Keratinocyte (primary cell): ENCODE results near the gene ZNF518A. TPM values are rescaled to one million over a fixed set of nuclear protein-coding genes. Genes with fewer than 3 reads are reported as not detected.
A peak's percentile ranks its signal among the peaks of the same experiment; 100 is the strongest.

Source experiments
- DNase-seq: peaks from one replicate; pipeline ENCODE4 v3.0.0-alpha.2; 2011; ENCODE audit warnings: low read depth, missing footprints, low spot score
- FAIRE-seq: peaks from 2 replicates; lab custom pipeline; 2011; peaks lifted over from hg19 to GRCh38; lab: Jason Lieb, UNC
- H2AFZ ChIP-seq: 2 replicates; pipeline ENCODE4 v1.6.0; 2012; ENCODE audit warnings: low read length, control low read depth, inconsistent platforms; ENCODE audit not compliant: control insufficient read depth
- H3K27ac ChIP-seq: 2 replicates; pipeline ENCODE4 v1.5.1; 2011; ENCODE audit warnings: low read length; ENCODE audit not compliant: control insufficient read depth, insufficient read depth
- H3K27me3 ChIP-seq: 3 replicates; pipeline ENCODE4 v1.6.0; 2011; ENCODE audit warnings: low read length; ENCODE audit not compliant: control insufficient read depth, insufficient read depth; ENCODE audit errors: extremely low read depth
- H3K36me3 ChIP-seq, 2 experiments: 2 replicates in 1 of 2; 3 replicates in 1 of 2; pipeline ENCODE4 v1.5.1; 2011; ENCODE audit warnings: low read length in 2 of 2, mild to moderate bottlenecking in 1 of 2; ENCODE audit not compliant: control insufficient read depth in 2 of 2, insufficient read depth in 2 of 2; ENCODE audit errors: extremely low read depth in 1 of 2
- H3K4me1 ChIP-seq: 3 replicates; pipeline ENCODE4 v1.5.1; 2011; ENCODE audit warnings: low read length; ENCODE audit not compliant: control insufficient read depth, insufficient read depth; ENCODE audit errors: extremely low read depth
- H3K4me2 ChIP-seq: 3 replicates; pipeline ENCODE4 v1.6.0; 2011; ENCODE audit warnings: low read depth, low read length; ENCODE audit not compliant: control insufficient read depth, insufficient read depth; ENCODE audit errors: extremely low read depth
- H3K4me3 ChIP-seq, 3 experiments: fragments of 200-600 bp in 1 of 3; sonication (generic) in 1 of 3; 2 replicates in 2 of 3; 3 replicates in 1 of 3; pipeline ENCODE4 v1.5.1; 2011 to 2016; ENCODE audit warnings: low read length in 3 of 3, mild to moderate bottlenecking in 3 of 3, control low read depth in 2 of 3, inconsistent platforms in 1 of 3, low read depth in 1 of 3, mixed read lengths in 1 of 3, mixed run types in 1 of 3, moderate library complexity in 1 of 3; ENCODE audit not compliant: control insufficient read depth in 2 of 3, insufficient read depth in 2 of 3; ENCODE audit errors: extremely low read depth in 1 of 3
- H3K79me2 ChIP-seq: 2 replicates; pipeline ENCODE4 v1.6.0; 2012; ENCODE audit warnings: low read length; ENCODE audit not compliant: control insufficient read depth, insufficient read depth
- H3K9ac ChIP-seq: 3 replicates; pipeline ENCODE4 v1.6.0; 2011; ENCODE audit warnings: low read length; ENCODE audit not compliant: control insufficient read depth, insufficient read depth; ENCODE audit errors: extremely low read depth
- H3K9me1 ChIP-seq: 3 replicates; pipeline ENCODE4 v1.6.0; 2011; ENCODE audit warnings: low read length; ENCODE audit not compliant: control insufficient read depth, insufficient read depth; ENCODE audit errors: extremely low read depth
- H3K9me3 ChIP-seq: 2 replicates; pipeline ENCODE4 v1.5.1; 2012; ENCODE audit warnings: low read depth, low read length; ENCODE audit not compliant: control insufficient read depth
- H4K20me1 ChIP-seq: 3 replicates; pipeline ENCODE4 v1.6.0; 2011; ENCODE audit warnings: low read length; ENCODE audit not compliant: control insufficient read depth, insufficient read depth; ENCODE audit errors: extremely low read depth
- CTCF ChIP-seq, 3 experiments: IDR thresholded peaks in 1 of 3; conservative IDR thresholded peaks in 1 of 3; optimal IDR thresholded peaks in 1 of 3; 2 replicates in 2 of 3; 3 replicates in 1 of 3; pipeline versions ENCODE3 to v1.5.1; 2011; ENCODE audit warnings: low read length in 3 of 3, mild to moderate bottlenecking in 3 of 3, moderate library complexity in 2 of 3, control low read depth in 1 of 3, inconsistent platforms in 1 of 3; ENCODE audit not compliant: insufficient read depth in 2 of 3; ENCODE audit errors: extremely low read depth in 1 of 3
- EZH2 ChIP-seq: IDR thresholded peaks from one replicate; pipeline ENCODE4 v1.6.1; 2012; ENCODE audit warnings: inconsistent platforms, mild to moderate bottlenecking, low read length, moderate library complexity
- dilution Hi-C: fragments of 300-500 bp; cut with MboI; formaldehyde crosslinking; loops from one replicate; pipeline ENCODE4 v1.7.0; 2020; ENCODE audit warnings: low sequenced_read_pairs; ENCODE audit not compliant: extremely low pct_ligation_motif_present
- polyA plus RNA-seq, 5 experiments: library from polyadenylated mRNA; depleted of rRNA in 3 of 5; stranded (reverse) in 3 of 5; stranded (forward) in 1 of 5; unstranded in 1 of 5; fragments of >200 nt; gene quantifications; 1 replicate in 1 of 5; 2 replicates in 3 of 5; 3 replicates in 1 of 5; pipeline versions ENCODE4 v1.2.1 to v1.2.3, GENCODE V29; 2011 to 2012; ENCODE audit warnings: missing spikeins in 2 of 5, low read depth in 1 of 5, low replicate concordance in 1 of 5

ZNF518A gene
- polyA plus RNA-seq, 1 donor (not counting 4 experiments of a cell fraction or from before 2014, with no cell fraction given), result 10.0 TPM

GRCh38 chr10:96130326-96130995, 364 bp downstream of the ZNF518A start:
- Histone ChIP-seq H3K27ac (peak overlapping the region; percentile 98), H3K27me3 (no peaks in the 10 kb centered on the region), H4K20me1 (no peaks in the 10 kb centered on the region), H3K9me3 (no peaks in the 10 kb centered on the region), H3K9ac (peak overlapping the region; percentile 95), H3K9me1 (no peaks in the 10 kb centered on the region), H3K79me2 (peaks cover 9% of the 10 kb centered on the region), H3K4me3 (peak overlapping the region; percentile 60 to 96 (median 88)), H3K4me2 (peak overlapping the region; percentile 84), H3K4me1 (peaks cover 10% of the 10 kb centered on the region), H2AFZ (peak overlapping the region; percentile 98), H3K36me3 (peaks cover 0 to 10% of the 10 kb centered on the region in 2 experiments)
- TF ChIP-seq EZH2 (no peak), CTCF (optimal IDR thresholded peaks at IDR 0.05 in 1 of 3, IDR thresholded peaks at IDR 0.05 in 1 of 3, conservative IDR thresholded peaks at IDR 0.05 in 1 of 3; ENCODE audit: extremely low read depth in 1 of 3, insufficient read depth in 2 of 3, low read length in 3 of 3) (no peak)
- no peak for DNase-seq
- peak; percentile 17 for FAIRE-seq
- dilution Hi-C loops, result no loop called here

DNA sequence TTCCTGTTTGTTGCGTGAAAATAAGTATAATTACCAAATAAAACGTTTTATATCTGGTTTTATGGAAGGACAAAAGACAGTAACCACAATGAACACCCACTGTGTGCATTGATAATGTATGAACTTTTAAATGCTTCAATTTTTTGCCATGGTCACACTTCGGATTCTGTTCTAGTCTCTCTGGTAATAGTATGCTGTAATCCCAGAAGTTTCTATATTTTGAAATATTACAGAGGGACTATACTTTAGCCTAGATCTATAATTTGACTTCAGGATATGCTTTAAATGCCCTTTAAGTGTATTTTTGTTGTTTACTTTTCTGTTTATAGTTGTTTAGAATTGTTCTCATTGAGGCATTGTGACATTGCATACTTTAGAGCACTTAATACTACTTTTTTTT, 1.5 kb downstream of the ZNF518A start:
- no peaks in the 10 kb centered on the region for H3K9me3 ChIP-seq
- peaks cover 0 to 13% of the 10 kb centered on the region in 2 experiments for H3K36me3 ChIP-seq
- H2AFZ ChIP-seq, result no peak overlapping the region
- H3K27ac ChIP-seq, result no peak overlapping the region
- H3K79me2 ChIP-seq, result peaks cover 9% of the 10 kb centered on the region
- H3K4me2 ChIP-seq, result peak overlapping the region; percentile 84
- no peak for DNase-seq
- no peak for FAIRE-seq
- H3K9ac ChIP-seq, result no peak overlapping the region
- peak overlapping the region in 1 of 3 experiments; percentile 96 for H3K4me3 ChIP-seq
- no peaks in the 10 kb centered on the region for H4K20me1 ChIP-seq
- dilution Hi-C loops, result no loop called here
- H3K27me3 ChIP-seq, result no peaks in the 10 kb centered on the region
- H3K9me1 ChIP-seq, result no peaks in the 10 kb centered on the region
- TF ChIP-seq EZH2 (no peak), CTCF (optimal IDR thresholded peaks at IDR 0.05 in 1 of 3, IDR thresholded peaks at IDR 0.05 in 1 of 3, conservative IDR thresholded peaks at IDR 0.05 in 1 of 3; ENCODE audit: extremely low read depth in 1 of 3, insufficient read depth in 2 of 3, low read length in 3 of 3) (no peak)
- peaks cover 10% of the 10 kb centered on the region for H3K4me1 ChIP-seq
